Erythroblast (primary cell): ENCODE measurements around the gene PFAS.

Experiments
- DNase-seq, 2 experiments: peaks; one replicate each; lab custom pipeline; 2025; lab: John Stamatoyannopoulos, UW
- GATA1 ChIP-seq: IDR thresholded peaks from 2 replicates; pipeline ENCODE4 v1.6.1; 2011; ENCODE audit warnings: low read depth, mild to moderate bottlenecking, control low read depth, low read length, moderate library complexity
- POLR2A ChIP-seq: IDR thresholded peaks from 2 replicates; pipeline ENCODE4 v1.6.1; 2011; ENCODE audit warnings: mild to moderate bottlenecking, low read length

The PFAS gene

DNA sequence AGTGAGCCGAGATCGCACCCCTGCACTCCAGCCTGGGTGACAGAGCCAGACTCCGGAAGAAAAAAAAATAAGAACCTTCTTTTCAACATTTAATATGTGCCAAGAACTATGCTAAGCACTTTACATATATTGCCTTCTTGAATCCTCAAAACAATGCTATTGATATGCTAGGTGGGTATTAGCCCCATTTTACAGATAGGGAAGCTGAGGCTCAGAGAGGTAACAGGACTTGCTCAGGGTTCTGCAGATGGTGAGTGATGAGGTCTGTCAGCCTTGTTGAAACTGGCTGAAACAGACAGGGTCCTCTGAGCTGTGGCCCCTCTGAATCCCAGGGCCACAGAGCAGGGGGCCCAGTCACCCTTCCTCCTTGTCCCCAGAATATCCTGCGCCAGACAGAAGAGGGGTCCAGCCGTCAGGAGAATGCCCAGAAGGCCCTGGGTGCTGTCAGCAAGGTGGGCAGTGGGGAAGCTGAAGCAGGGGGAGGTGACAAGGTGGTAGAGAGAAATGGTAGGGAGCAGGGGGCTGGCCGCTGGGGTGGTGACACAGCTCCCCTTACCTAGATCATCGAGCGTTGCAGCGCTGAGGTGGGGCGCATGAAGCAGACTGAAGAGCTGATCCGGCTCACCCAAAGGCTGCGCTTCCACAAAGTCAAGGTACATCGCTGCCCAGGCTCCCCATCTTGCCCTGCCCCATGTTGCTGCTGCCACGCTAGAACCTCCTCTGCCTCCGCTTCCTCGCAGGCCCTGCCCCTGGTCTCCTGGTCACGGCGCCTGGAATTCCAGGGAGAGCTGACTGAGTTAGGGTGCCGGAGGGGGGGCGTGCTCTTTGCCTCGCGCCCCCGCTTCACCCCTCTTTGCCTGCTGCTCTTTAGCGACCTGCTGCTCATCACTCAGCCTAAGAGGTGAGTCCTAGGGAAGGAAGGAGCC lies 69.2 kb downstream of the PFAS start:
- no peak for DNase-seq
- TF ChIP-seq GATA1: no peak
- no peak for TF ChIP-seq POLR2A
